ENCODE data around the gene ADAM12.

DNA sequence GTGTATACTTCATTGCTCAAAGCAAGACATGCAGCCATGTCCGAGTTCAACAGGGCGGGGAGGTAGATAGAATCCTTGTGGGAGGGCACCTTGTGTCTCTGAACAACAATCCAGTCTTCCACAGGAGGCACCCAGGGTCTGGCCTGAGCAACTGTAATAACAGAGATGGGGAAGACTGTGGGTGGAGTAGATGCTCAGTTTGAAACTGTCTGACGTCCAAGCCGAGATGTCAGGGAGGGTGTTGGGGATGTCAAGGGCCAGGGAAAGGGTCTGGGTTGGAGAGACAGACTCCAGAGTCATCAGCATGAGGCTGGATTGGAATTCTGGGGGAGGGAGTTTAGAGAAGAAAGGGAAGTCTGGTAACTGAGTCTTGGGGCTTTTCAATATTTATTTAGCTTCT lies 403.9 kb downstream of the ADAM12 start:
- TF ChIP-seq, protein P1, sequence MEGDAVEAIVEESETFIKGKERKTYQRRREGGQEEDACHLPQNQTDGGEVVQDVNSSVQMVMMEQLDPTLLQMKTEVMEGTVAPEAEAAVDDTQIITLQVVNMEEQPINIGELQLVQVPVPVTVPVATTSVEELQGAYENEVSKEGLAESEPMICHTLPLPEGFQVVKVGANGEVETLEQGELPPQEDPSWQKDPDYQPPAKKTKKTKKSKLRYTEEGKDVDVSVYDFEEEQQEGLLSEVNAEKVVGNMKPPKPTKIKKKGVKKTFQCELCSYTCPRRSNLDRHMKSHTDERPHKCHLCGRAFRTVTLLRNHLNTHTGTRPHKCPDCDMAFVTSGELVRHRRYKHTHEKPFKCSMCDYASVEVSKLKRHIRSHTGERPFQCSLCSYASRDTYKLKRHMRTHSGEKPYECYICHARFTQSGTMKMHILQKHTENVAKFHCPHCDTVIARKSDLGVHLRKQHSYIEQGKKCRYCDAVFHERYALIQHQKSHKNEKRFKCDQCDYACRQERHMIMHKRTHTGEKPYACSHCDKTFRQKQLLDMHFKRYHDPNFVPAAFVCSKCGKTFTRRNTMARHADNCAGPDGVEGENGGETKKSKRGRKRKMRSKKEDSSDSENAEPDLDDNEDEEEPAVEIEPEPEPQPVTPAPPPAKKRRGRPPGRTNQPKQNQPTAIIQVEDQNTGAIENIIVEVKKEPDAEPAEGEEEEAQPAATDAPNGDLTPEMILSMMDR (IDR thresholded peaks at IDR 0.05): no peak
- no peak for TF ChIP-seq POLR2A (IDR thresholded peaks at IDR 0.05)
